Measurements from ENCODE around the gene PDZD2. TPM values are rescaled to one million over a fixed set of nuclear protein-coding genes. Genes with fewer than 3 reads are reported as not detected.
A peak's percentile ranks its signal among the peaks of the same experiment; 100 is the strongest.

PDZD2 gene
- total and polyA plus RNA-seq, 9 donors, result 21.2 to 58.2 (median 37.8) TPM

GRCh38 chr5:31983851-31984250 is 344.9 kb downstream of the PDZD2 start:
- Histone ChIP-seq H3K4me3 (no peak overlapping the region), H3K27ac (no peak overlapping the region), H3K36me3 (no peaks in the 10 kb centered on the region), H3K4me1 (ENCODE audit: insufficient read depth) (peaks cover 11% of the 10 kb centered on the region), H3K9me3 (no peaks in the 10 kb centered on the region), H3K27me3 (no peaks in the 10 kb centered on the region)
- TF ChIP-seq CTCF (IDR thresholded peaks at IDR 0.05), result no peak
- TF ChIP-seq EP300 (IDR thresholded peaks at IDR 0.05), result no peak
- TF ChIP-seq POLR2A (IDR thresholded peaks at IDR 0.05), result no peak
- intact Hi-C loops (cut with DNase I), result no loop called here
- no peak for DNase-seq
- 8 to 21% (median 13%) methylated on average over 4 of the region's 4 CpGs for WGBS, 3 donors

GRCh38 chr5:31984691-31985090 is 345.8 kb downstream of the PDZD2 start:
- DNase-seq, result no peak

GRCh38 chr5:31986101-31986500 is 347.2 kb downstream of the PDZD2 start:
- TF ChIP-seq EP300 (IDR thresholded peaks at IDR 0.05), result no peak
- TF ChIP-seq CTCF (IDR thresholded peaks at IDR 0.05), result no peak
- no peak for TF ChIP-seq POLR2A (IDR thresholded peaks at IDR 0.05)
- WGBS, 3 donors, result 29 to 61% (median 35%) methylated on average over 5 of the region's 5 CpGs
- Histone ChIP-seq H3K36me3 (no peaks in the 10 kb centered on the region), H3K4me3 (no peak overlapping the region), H3K27me3 (no peaks in the 10 kb centered on the region), H3K4me1 (ENCODE audit: insufficient read depth) (peaks cover 22% of the 10 kb centered on the region), H3K9me3 (no peaks in the 10 kb centered on the region), H3K27ac (peak overlapping the region in 1 of 2 donors; percentile 50)
- DNase-seq, result no peak
- intact Hi-C loops (cut with DNase I), result no loop called here

More at GRCh38 chr5:31984691-31985090, 345.8 kb downstream of the PDZD2 start:
- TF ChIP-seq POLR2A (IDR thresholded peaks at IDR 0.05) (no peak), EP300 (IDR thresholded peaks at IDR 0.05) (no peak), CTCF (IDR thresholded peaks at IDR 0.05) (no peak)
- Histone ChIP-seq H3K27me3 (no peaks in the 10 kb centered on the region), H3K4me3 (no peak overlapping the region), H3K4me1 (ENCODE audit: insufficient read depth) (peaks cover 14% of the 10 kb centered on the region), H3K9me3 (no peaks in the 10 kb centered on the region), H3K36me3 (no peaks in the 10 kb centered on the region), H3K27ac (no peak overlapping the region)
- WGBS, 3 donors, result 45 to 100% (median 52%) methylated on average over 1 of the region's 1 CpG
- intact Hi-C loops (cut with DNase I), result no loop called here

GRCh38 chr5:31987985-31988710 is 349.2 kb downstream of the PDZD2 start:
- peaks cover 21% of the 10 kb centered on the region for H3K4me1 ChIP-seq (ENCODE audit: insufficient read depth)
- DNase-seq, result no peak
- no peaks in the 10 kb centered on the region for H3K36me3 ChIP-seq
- 89 to 96% (median 95%) methylated on average over 7 of the region's 7 CpGs for WGBS, 3 donors
- intact Hi-C loops (cut with DNase I), result no loop called here
- H3K4me3 ChIP-seq, result no peak overlapping the region
- no peaks in the 10 kb centered on the region for H3K9me3 ChIP-seq
- no peak overlapping the region for H3K27ac ChIP-seq
- H3K27me3 ChIP-seq, result no peaks in the 10 kb centered on the region
- TF ChIP-seq CTCF (IDR thresholded peaks at IDR 0.05) (no peak), POLR2A (IDR thresholded peaks at IDR 0.05) (no peak), EP300 (IDR thresholded peaks at IDR 0.05) (no peak)
